Kidney epithelial cell (primary cell): ENCODE data around the gene AP3B1. TPM values are rescaled to one million over a fixed set of nuclear protein-coding genes. Genes with fewer than 3 reads are reported as not detected.

ENCODE experiments used
- DNase-seq: peaks from one replicate; pipeline ENCODE4 v3.0.0-alpha.2; 2010; ENCODE audit warnings: low read depth
- H3K27me3 ChIP-seq: 2 replicates; pipeline ENCODE4 v1.6.0; 2011; ENCODE audit warnings: low read length; ENCODE audit not compliant: control insufficient read depth, insufficient read depth
- H3K36me3 ChIP-seq: 2 replicates; pipeline ENCODE4 v1.5.1; 2011; ENCODE audit warnings: low read length; ENCODE audit not compliant: control insufficient read depth, insufficient read depth
- H3K4me3 ChIP-seq: 2 replicates; pipeline ENCODE4 v1.5.1; 2011; ENCODE audit warnings: low read depth, mild to moderate bottlenecking, control low read depth, low read length
- total RNA-seq: library from RNA; depleted of rRNA; stranded (reverse); fragments of >200 nt; gene quantifications from 2 replicates; pipeline ENCODE4 v1.2.3, GENCODE V29; 2015
- TF ChIP-seq, protein P1 (sequence below): IDR thresholded peaks from 2 replicates; pipeline ENCODE4 v1.5.1; 2011; ENCODE audit warnings: mild to moderate bottlenecking, moderate library complexity, low read length, control low read depth, inconsistent platforms; ENCODE audit not compliant: insufficient read depth, poor library complexity, severe bottlenecking

Gene AP3B1
- total RNA-seq, 1 donor from 2014 or later = 36.4 TPM

DNA sequence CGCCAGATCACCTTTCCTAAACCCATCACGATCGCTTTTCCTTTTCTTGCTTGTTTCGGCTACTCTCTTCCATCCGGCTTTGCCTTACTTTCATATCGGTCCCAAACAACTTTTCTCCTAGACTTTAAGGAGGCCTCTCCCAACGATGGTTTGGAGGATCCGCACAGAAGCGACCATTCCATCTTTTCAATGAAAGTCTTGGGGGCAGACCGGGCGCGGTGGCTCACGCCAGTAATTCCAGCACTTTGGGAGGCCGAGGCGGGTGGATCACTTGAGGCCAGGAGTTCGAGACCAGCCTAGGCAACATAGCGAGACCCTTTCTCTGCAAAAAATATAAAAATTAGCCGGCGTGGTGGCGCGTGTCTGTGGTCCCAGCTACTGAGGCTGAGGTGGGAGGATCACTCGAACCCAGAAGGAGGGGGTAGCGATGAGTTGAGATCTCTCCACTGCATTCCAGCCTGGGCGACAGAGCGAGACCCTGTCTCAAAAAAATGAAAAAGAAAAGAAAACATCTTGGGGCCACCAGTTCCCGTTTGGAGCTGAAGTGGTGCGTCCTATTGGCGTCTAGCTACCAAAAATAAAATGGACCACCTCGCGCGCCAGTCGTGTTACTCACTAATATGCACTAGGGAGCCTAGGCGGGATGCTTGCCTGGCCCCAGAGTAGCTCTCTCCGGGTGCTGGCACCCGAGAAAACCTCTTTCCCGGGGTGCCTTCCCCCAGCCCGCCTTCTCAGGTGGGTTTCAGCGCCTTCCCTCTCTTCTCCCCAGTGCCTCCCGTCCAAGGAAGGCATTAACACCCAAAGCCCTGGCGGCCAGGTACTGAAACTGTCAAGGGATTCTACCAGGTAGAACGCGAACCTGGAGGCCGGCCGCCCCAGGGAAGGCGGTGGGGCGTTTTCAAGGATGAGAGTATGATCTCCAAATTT is 800 bp upstream of the AP3B1 start:
- DNase-seq = no peak
- no peaks in the 10 kb centered on the region for H3K27me3 ChIP-seq
- TF ChIP-seq, protein P1, sequence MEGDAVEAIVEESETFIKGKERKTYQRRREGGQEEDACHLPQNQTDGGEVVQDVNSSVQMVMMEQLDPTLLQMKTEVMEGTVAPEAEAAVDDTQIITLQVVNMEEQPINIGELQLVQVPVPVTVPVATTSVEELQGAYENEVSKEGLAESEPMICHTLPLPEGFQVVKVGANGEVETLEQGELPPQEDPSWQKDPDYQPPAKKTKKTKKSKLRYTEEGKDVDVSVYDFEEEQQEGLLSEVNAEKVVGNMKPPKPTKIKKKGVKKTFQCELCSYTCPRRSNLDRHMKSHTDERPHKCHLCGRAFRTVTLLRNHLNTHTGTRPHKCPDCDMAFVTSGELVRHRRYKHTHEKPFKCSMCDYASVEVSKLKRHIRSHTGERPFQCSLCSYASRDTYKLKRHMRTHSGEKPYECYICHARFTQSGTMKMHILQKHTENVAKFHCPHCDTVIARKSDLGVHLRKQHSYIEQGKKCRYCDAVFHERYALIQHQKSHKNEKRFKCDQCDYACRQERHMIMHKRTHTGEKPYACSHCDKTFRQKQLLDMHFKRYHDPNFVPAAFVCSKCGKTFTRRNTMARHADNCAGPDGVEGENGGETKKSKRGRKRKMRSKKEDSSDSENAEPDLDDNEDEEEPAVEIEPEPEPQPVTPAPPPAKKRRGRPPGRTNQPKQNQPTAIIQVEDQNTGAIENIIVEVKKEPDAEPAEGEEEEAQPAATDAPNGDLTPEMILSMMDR = peak; percentile 57
- H3K4me3 ChIP-seq = peak overlapping the region; percentile 97
- no peaks in the 10 kb centered on the region for H3K36me3 ChIP-seq

GRCh38 chr5:78293851-78294247 is 649 bp downstream of the AP3B1 start:
- DNase-seq = no peak
- TF ChIP-seq, protein P1 = no peak
- Histone ChIP-seq H3K4me3 (peak overlapping the region; percentile 97), H3K27me3 (no peaks in the 10 kb centered on the region), H3K36me3 (no peaks in the 10 kb centered on the region)

- TF ChIP-seq, protein P1 = no peak
- Histone ChIP-seq H3K4me3 (no peak overlapping the region), H3K27me3 (no peaks in the 10 kb centered on the region), H3K36me3 (no peaks in the 10 kb centered on the region)
- DNase-seq = no peak
Measured at GRCh38 chr5:78291687-78292086, 2.8 kb downstream of the AP3B1 start.

GRCh38 chr5:78289911-78290310 is 4.6 kb downstream of the AP3B1 start:
- Histone ChIP-seq H3K36me3 (no peaks in the 10 kb centered on the region), H3K27me3 (no peaks in the 10 kb centered on the region), H3K4me3 (no peak overlapping the region)
- no peak for DNase-seq
- TF ChIP-seq, protein P1 = no peak

- Histone ChIP-seq H3K27me3 (no peaks in the 10 kb centered on the region), H3K4me3 (no peak overlapping the region), H3K36me3 (no peaks in the 10 kb centered on the region)
- TF ChIP-seq, protein P1 = no peak
- DNase-seq = no peak
Measured at GRCh38 chr5:78288246-78288645, 6.3 kb downstream of the AP3B1 start.
